ENCODE measurements around the gene CGNL1. TPM values are rescaled to one million over a fixed set of nuclear protein-coding genes. Genes with fewer than 3 reads are reported as not detected.

Gene CGNL1
- total and polyA plus RNA-seq, 8 donors: 0.29 to 36.2 (median 19.5) TPM

DNA sequence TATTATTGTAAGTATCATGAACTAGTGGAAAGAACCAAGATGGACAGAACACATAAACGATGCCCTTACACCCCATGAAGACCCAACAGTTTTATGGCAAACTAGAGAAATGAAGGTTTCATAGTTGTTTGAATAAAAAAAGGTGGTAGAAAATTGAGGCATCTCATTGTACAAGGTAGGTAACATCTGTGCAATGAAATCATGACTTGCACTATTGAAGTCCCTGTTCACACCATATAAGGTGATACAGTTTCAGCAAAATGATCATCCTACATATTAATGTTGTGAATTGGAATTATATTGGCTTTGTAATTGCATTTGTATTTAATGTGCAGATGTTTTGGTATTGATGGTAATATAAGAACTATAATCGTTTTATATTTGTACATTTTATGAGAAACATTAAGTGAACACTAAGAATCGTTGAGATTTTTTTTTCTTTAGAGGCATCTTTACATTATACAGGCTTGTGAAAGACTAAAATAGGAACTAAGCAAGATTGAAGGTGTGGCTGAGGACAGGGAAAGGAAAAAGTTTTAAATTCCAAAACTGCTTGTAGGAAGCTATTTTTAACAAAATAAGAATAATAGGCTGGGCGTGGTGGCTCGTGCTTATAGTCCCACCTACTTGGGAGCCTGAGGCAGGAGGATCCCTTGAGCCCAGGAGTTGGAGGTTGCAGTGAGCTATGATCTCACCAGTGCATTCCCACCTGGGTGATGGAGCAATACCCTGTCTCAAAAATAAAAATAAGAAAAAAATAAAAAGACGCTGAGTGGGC, 48.5 kb downstream of the CGNL1 start:
- H3K4me3 ChIP-seq: no peak overlapping the region
- no peaks in the 10 kb centered on the region for H3K27me3 ChIP-seq
- no peak overlapping the region for H3K27ac ChIP-seq
- WGBS, 5 donors: 79 to 86% (median 84%) methylated on average over 6 of the region's 6 CpGs
- DNase-seq: no peak
- TF ChIP-seq, protein P1, sequence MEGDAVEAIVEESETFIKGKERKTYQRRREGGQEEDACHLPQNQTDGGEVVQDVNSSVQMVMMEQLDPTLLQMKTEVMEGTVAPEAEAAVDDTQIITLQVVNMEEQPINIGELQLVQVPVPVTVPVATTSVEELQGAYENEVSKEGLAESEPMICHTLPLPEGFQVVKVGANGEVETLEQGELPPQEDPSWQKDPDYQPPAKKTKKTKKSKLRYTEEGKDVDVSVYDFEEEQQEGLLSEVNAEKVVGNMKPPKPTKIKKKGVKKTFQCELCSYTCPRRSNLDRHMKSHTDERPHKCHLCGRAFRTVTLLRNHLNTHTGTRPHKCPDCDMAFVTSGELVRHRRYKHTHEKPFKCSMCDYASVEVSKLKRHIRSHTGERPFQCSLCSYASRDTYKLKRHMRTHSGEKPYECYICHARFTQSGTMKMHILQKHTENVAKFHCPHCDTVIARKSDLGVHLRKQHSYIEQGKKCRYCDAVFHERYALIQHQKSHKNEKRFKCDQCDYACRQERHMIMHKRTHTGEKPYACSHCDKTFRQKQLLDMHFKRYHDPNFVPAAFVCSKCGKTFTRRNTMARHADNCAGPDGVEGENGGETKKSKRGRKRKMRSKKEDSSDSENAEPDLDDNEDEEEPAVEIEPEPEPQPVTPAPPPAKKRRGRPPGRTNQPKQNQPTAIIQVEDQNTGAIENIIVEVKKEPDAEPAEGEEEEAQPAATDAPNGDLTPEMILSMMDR (IDR thresholded peaks at IDR 0.05): no peak
- no peak for TF ChIP-seq POLR2A (IDR thresholded peaks at IDR 0.05)
- no peak for TF ChIP-seq EP300 (IDR thresholded peaks at IDR 0.05)
- no peak for TF ChIP-seq POLR2AphosphoS5 (IDR thresholded peaks at IDR 0.05)
- H3K9me3 ChIP-seq: no peaks in the 10 kb centered on the region
- intact Hi-C loops (cut with DNase I; ENCODE audit: low total_unique reads): no loop called here
- no peaks in the 10 kb centered on the region for H3K36me3 ChIP-seq
- H3K4me1 ChIP-seq: peaks cover 7 to 32% (median 15%) of the 10 kb centered on the region in 4 donors

DNA sequence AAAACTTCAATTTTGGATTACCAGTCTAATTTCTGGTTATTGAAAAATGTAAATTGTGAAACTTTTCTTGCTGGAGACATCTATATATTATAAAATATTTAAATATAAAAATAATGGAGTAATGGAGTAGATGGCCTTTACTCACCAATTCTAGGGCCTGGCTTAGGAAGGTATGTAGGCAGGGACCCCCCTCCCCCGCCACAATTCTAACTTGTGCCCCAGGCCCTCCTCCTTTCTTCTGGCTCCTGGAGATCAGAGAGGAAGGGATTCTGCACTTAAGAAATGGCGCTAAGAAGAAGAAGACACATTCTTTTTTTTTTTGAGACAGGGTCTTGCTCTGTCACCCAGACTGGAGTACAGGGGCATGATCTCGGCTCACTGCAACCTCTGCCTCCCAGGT, 49.5 kb downstream of the CGNL1 start:
- no peaks in the 10 kb centered on the region for H3K36me3 ChIP-seq
- intact Hi-C loops (cut with DNase I; ENCODE audit: low total_unique reads): no loop called here
- no peaks in the 10 kb centered on the region for H3K27me3 ChIP-seq
- H3K4me3 ChIP-seq: no peak overlapping the region
- DNase-seq: no peak
- 48 to 86% (median 64%) methylated on average over 1 to 3 of the region's 3 CpGs for WGBS, 5 donors
- H3K9me3 ChIP-seq: no peaks in the 10 kb centered on the region
- TF ChIP-seq, protein P1 (IDR thresholded peaks at IDR 0.05): no peak
- TF ChIP-seq EP300 (IDR thresholded peaks at IDR 0.05) (no peak), POLR2AphosphoS5 (IDR thresholded peaks at IDR 0.05) (no peak), POLR2A (IDR thresholded peaks at IDR 0.05) (no peak)
- no peak overlapping the region for H3K27ac ChIP-seq
- H3K4me1 ChIP-seq: peaks cover 7 to 38% (median 16%) of the 10 kb centered on the region in 4 donors

DNA sequence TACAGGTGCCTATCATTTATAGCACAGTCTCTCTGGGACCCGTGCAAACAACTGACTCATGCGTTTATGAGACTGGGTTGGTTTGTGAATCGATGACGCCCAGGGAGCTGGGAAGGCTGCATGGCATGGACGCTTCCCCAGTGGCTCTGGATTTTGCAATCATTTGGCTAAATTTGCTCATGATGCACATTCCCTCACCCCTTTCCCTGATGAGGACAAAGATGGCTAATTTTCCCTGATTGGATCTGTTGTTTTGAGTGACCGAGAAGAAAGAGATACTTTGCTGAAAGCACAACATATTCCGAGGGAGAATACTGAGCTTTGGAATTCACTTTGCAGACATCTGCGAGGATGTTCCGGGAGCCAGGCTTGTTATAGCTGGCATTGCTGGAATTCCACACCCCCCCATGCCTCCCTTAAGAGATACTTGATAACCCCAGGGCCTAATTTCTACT, 51.1 kb downstream of the CGNL1 start:
- TF ChIP-seq POLR2AphosphoS5 (IDR thresholded peaks at IDR 0.05): no peak
- no peak for TF ChIP-seq POLR2A (IDR thresholded peaks at IDR 0.05)
- intact Hi-C loops (cut with DNase I; ENCODE audit: low total_unique reads): no loop called here
- peak overlapping the region in 1 of 5 donors; percentile 26 for H3K27ac ChIP-seq

DNA sequence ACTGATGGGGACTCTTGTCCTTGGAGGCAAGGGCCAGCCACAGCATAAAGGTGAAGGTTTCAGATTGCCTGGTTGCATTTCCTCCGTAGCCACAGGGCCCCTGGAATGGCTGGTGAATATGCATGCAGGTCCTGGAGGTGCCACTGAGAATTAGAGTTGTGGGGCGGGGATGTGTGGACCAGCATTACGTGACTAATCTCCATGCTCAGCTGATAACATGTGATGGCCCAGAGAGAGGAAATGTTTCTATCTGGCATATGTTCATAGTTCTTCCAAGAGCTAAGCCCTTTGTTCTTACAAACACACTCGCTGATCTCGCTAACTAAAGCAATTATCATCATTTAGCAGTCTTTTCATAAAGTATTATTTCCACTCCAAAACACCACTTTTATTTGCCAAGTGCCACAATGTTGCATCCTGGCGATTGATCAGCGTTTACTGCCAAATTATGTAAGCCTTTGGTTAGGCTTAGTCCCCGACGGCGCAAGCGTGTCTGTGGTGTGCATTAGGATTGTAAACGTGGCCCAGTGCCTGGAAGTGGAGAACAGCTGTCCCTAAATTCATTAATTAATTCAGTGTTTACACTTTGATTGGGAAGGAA, 55.9 kb downstream of the CGNL1 start:
- Histone ChIP-seq H3K9me3 (no peaks in the 10 kb centered on the region), H3K4me1 (peaks cover 11 to 45% (median 23%) of the 10 kb centered on the region in 4 donors), H3K27ac (peak overlapping the region in 4 of 5 donors; percentile 28 to 52 (median 42)), H3K36me3 (no peaks in the 10 kb centered on the region), H3K27me3 (no peaks in the 10 kb centered on the region), H3K4me3 (no peak overlapping the region)
- 21 to 40% (median 26%) methylated on average over 12 of the region's 12 CpGs for WGBS, 5 donors
- DNase-seq: peak; percentile 53 to 71
- intact Hi-C loops (cut with DNase I; ENCODE audit: low total_unique reads): no loop called here
- TF ChIP-seq EP300 (IDR thresholded peaks at IDR 0.05) (no peak), POLR2AphosphoS5 (IDR thresholded peaks at IDR 0.05) (peak in 2 of 3 donors; percentile 15 to 51), POLR2A (IDR thresholded peaks at IDR 0.05) (no peak)
- TF ChIP-seq, protein P1 (IDR thresholded peaks at IDR 0.05): peak in 1 of 7 experiments; percentile 4

More for the DNA sequence above, 51.1 kb downstream of the CGNL1 start:
- DNase-seq: peak in 1 of 2 donors; percentile 38
- Histone ChIP-seq H3K4me3 (no peak overlapping the region), H3K36me3 (no peaks in the 10 kb centered on the region), H3K4me1 (peaks cover 12 to 43% (median 24%) of the 10 kb centered on the region in 4 donors), H3K27me3 (no peaks in the 10 kb centered on the region), H3K9me3 (no peaks in the 10 kb centered on the region)
- 55 to 70% (median 63%) methylated on average over 9 of the region's 9 CpGs for WGBS, 5 donors
